Fibroblast of peridontal ligament (primary cell): ENCODE measurements around the gene CXCR6.
A peak's percentile ranks its signal among the peaks of the same experiment; 100 is the strongest.

Source experiments
- DNase-seq: peaks from one replicate; pipeline ENCODE4 v3.0.0-alpha.2; 2010; ENCODE audit errors: extremely low read depth

CXCR6 gene

DNA sequence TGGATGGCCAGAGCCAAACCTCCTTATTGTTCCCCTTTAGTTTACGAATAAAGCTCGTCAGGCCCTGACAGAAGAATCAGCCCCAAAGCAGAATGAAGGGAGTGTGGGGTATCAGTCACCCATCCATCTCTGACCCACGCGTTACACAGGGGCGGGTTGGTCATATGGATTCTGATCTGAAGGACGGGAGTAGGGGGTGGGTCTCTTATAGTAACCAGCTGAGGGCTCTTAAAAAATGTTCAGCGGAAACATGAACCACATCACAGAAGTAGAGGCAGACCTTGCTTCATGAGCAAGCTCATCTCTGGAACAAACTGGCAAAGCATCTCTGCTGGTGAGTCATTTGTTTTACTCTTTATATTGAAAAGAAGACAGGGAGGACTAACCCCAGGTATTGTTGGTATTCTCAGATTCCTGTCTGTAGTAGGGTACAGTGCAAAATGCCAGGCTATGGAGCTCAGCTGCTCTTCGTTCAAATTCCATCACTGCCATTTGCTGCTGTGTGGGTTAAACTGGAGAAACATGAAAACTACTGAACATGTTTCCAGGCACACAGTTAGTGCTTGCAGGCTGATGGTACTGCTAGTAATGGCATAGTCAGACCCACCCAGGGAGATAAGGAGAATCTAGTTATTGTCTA lies at the start of gene CXCR6:
Gene CXCR6, plus strand, starts transcription at position 258 of the 640 bp plus-strand sequence. CDS start 3,018 bp downstream, outside the sequence.
- no peak for DNase-seq

DNA sequence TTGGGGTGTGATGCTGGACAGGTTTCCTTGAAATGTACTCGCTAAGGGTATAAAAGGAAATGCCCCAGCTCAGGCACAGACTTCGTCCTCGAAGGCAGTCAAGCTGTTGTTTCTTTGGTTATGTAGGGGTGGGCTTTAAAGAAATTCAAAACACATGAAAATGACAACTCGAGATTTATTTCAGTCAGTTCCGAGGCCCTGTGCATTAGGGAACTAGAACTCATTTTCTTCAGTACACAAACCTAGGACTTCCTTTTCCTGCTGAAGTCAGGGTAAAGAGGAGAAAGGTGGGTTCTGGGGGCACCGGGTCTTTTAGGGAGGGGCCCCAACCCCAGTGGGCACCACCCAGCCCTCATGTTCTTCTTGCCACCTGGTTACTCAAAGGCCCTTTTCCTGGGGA lies 49.2 kb upstream of the CXCR6 start:
- no peak for DNase-seq

DNA sequence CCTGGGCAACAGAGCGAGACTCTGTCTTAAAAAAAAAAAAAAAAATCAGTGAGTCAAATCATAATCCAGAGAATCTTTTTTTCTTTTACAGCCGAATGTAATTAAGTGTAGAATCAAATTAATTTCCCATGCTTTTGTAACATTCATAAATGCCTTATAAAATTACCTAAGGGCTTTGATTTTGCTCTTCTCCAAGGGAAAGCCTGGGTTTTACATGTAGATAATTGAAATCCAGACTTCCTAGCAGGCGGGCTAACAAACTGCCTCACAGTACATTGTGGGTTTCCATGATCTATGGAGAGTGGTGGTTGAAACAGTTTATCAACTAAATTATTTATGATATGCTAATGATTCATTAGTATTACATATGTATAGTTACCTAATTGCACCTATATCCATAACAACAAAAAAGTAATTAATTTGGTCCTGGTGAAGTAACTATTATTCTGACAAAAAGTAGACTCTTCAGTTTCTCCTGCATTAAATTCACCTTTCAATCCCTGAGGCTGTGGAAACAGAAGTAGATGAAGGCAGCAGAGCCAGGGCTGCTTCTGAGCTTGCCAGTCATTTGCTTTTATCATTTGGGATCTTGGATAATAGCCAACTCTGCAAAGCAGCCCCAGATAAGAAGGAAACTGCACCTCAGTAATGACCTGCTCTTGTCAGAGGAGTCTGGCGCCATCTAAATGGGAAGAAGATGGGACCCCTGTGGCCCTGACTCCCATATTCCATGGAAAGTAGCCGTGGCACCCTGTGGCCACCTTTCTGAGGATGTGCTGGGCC lies 47.4 kb upstream of the CXCR6 start:
- DNase-seq: no peak

DNA sequence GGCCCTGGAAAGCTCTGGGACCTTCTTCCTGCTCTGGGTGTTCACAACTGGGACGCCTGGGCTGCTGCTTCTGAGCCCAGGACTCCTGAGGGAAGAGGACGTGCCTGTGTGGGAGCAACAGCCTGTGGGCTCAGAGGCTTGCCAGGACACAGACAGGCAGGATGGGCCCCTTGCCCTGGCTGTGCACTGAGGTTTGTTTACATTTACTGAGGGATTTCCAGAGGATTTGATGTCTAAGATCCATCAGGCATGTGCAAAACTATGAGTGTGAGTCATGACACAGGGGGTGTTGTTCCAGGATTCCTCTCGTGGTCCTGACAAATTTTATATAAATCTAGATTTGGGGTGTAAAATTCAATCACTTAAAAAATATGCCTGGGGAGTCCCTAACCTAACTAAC lies 46.3 kb upstream of the CXCR6 start:
- peak; percentile 71 for DNase-seq

DNA sequence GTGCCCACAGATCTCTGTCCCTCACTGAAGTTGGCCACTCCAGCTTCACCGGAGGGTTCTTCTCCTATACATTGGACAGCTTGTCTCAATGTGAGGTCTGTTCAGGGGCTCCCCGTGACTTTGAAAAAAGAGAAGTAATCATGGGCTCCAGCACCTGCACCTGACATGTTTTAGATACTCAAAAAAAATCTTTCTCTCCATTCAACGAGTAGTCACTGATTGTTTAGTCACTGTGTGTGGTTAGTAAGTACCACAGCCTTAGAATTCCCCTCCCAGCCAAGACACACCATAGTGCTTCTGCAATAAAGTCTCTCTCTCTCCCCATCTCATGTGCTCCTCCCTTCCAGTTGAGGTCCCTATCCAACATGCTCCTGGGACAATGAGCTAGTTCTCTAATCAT lies 38.3 kb upstream of the CXCR6 start:
- DNase-seq: no peak

DNA sequence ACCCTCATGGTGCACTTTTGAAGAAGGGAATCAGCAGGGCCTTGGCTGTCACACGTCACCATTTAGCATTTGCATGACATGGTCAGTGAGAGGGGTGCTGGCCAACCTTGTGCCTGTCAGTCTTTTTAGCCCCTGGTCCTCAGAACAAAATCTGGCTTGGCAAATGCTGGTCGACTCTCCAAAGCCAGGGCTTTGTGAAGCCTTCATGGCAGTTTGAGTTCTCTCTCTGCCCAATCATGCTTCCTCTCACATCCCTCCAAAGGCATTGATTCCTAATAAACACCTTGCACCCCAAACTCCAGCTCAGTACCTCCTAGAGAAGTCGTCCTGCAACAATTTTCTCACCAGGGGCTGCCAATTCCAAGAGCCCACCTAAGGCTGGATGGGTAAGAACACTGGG lies 37.5 kb upstream of the CXCR6 start:
- no peak for DNase-seq

DNA sequence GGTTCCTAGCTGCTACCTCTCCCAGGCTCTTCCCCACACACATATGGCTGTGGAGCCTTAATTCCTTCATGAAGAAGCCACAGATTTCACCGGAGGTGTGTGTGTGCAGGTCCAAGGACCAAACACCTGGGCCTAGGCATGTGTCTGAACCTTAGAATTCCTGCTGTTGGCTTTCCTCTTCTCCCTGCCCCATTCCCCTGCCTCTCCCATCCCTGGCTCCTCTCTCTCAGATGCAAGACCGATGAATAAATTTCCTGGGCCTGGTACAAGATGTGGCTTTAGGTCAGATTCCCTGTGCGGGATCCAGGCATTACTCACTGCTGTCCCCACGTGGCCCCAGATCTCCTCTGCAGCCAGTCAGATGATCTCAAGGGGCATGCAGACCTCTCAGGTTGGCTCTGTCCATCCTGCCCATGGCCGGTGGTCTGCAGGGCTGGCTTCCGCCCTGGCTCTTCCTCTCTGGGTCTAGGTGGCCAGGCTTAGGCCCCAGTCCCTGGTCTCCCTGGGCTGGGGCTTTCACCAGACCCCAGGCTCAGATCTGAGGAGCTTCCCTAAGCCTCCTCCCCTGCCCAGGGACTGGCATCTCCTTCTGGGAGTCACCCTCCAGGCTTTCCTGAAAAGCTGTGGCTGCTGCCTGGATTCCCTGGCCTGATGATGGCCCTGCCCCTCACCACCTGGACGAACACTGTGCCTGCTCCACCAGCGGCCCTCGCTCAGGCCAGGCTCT lies 36.4 kb upstream of the CXCR6 start:
- DNase-seq: peak; percentile 72

DNA sequence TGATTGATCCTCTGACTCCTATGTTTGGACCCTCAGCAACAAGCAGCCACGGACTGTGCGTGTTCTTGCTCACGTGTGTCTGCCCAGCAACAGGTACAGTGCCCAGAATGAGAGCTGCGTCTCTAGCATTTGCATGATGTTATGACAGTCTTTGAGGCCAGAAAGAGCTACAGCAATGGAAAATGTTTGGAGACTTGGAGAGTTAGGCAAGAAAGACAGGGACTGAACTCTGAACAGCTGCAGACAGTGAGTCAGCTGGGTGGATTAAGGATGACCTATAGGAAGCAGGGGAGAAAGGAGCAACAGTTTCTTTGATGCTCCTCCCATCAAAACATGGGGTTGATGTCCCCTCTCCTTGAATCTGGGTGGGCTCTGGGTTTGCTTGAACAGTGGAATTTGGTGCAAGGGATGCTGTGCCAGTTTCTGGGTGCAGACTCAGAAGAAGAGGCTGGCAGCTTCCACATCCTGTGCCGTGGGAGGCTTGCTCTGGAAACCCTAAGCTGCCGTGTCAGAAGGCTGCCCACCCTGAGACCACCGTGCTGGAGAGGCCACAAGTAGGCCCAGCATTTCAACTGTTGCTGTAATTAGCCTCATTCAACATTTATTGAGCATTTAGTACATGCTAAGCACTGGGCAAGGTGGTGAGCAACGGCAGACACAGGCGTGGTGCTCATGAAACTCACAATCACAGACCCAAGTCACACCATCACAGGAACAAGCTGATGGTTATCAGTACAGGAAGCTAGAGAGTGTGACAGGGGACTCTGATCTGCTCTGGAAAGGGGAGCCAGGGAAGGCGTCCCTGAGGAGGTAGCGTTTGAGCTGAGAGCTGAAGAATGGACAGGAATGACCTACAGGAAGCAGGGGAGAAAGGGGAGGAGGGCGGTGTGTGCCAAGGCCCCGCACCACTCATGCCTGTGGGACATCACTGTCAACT lies 35.2 kb upstream of the CXCR6 start:
- DNase-seq: peak; percentile 67

DNA sequence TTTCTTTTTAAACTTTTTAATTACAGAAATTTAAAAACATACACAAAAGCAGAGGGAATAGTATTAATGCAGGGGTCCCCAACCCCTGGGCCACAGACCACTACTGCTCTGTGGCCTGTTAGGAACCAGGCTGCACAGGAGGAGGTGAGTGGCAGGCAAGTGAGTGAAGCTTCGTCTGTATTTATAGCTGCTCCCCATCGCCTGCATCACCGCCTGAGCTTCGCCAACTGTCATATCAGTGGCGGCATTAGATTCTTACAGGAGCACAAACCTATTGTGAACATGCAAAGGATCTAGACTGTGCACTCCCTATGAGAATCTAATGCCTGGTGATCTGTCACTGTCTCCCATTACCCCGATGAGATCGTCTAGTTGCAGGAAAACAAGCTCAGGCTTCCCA lies 34.5 kb upstream of the CXCR6 start:
- DNase-seq: no peak

DNA sequence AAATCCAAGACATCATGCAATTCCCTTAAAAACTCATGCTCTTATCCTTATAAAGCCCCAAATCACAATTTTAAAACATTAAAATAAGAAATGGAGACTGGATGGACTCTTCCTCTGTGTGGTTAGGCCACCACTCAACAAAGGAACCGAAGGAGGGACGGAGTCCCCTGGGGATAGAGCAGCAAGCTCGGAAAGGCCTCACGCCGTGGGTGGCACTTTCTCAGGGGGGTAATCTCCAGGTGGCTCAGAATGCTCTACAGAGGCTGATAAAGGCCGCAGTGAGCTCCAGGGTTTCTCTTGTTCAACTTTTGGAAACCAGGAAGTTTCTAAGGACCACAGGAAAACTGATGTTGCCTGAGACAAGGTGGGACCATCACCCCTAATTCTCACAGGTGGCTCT lies 33.7 kb upstream of the CXCR6 start:
- no peak for DNase-seq

DNA sequence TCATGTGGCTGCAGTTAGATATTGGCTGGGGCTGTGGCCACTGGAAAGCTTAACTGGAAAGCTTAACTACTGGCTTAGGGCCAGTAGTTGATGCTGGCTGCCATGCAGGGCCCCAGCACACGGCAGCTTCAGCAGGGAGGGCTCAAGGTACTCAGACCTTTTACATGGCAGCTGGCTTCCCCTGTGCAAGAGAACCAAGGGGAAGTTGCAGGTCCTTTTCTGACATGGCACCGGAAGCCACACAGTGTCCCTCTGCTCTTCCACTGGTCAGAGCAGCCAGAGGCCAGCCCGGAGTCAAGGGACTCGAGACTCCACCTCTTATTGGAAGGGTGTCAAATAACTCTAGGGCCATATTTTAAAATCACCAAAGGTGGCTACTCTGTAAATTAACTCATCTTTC lies 32.4 kb upstream of the CXCR6 start:
- no peak for DNase-seq

DNA sequence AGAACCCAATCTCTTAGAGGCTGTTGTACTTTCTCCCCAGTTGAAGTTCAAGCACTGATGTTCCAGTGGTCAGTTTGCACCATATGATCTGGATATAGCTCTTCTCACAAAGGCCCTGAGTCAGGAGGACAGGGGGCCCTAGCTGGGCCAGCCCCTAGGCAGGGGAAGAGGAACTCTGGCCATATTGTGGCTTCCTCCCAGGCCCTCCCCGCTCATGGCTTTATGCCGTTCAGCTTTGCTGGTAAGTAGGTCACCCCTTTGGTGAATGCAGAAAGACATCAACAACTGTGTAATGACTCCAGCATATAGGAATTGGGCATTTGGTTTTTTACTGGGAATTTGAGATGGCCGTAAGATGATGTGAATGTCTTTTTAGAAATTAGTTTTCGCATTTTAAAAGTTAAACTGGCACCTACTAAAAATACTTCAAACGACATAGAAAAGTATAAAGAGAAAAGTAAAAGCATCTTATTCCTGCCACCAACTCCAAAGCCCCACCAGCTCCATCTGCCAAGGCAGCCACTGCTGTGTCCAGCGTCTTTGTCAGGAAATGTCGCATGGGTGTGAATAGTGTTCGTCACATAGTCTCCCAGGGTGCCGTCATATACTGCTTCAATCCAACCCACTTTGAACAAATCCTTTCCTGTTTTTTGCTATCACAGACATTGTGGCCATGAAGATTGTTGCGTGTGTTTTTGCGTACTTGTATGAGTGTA lies 31.6 kb upstream of the CXCR6 start:
- DNase-seq: no peak

DNA sequence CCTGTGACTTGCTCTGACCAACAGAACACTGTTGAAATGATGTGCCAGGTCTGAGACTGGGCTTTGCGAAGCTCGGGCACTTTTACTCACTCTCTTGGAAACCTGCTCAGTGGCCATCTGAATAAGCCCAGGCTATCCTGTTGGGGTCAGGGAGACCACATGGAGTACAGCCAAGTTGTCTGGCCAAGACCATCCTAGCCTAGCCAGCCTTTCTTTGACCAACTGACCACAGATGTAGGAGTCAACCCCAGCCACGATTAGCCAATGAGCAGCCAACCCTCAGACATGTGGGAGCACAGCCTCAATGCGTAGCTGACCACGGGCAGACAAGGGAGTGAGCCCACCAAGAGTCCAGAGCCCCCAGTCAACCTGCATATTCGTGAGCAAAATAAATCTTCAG lies 30.8 kb upstream of the CXCR6 start:
- DNase-seq: no peak

DNA sequence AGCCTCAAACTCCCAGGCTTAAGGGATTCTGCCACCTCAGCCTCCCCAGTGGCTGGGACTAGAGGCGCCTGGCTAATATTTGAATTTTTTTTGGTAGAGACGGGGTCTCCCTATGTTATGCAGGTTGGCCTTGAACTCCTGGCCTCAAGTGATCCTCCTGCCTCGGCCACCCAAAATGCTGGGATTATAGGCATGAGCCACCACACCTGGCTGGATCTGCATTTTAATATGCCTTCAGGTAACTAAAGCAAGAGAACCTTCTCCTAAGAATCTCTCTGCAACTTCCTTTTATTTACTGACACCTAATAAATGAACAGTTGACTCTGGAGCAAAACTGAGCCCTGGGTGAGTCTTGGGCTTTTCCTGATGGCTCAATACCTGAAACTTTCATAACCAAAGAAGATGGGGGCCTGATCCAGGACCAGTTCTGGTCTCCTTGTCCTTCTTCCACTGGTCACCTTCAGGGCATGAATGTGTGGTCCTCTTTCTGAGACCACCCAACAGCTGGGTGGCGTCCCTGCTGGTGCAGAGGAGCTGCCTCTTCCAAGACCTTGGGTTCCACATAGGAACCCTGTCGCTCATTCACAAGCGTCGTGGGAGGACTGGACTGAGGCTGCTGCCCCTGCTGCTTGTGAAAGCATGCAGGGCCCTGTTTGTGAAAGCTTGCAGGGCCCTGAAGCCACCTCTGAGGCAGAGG lies 28.8 kb upstream of the CXCR6 start:
- DNase-seq: no peak

DNA sequence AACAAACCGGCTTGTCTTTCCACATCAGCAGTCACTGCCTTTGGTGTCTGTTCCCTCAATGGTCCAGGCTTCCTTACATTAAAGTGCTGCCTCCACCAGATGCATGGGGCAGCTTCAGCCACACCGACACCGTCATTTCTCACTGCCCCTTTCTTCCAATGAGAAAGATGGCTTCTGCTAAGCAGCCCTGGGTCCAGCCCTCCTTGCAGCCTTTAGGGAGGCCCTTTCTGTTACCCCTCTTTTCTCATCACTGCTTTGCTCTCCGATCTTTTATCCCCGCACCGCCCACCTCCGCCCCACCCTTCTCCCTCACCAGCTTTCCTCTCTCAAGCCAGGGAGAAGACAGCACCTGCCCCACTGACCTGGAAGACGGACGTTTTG lies 28.2 kb upstream of the CXCR6 start:
- no peak for DNase-seq

DNA sequence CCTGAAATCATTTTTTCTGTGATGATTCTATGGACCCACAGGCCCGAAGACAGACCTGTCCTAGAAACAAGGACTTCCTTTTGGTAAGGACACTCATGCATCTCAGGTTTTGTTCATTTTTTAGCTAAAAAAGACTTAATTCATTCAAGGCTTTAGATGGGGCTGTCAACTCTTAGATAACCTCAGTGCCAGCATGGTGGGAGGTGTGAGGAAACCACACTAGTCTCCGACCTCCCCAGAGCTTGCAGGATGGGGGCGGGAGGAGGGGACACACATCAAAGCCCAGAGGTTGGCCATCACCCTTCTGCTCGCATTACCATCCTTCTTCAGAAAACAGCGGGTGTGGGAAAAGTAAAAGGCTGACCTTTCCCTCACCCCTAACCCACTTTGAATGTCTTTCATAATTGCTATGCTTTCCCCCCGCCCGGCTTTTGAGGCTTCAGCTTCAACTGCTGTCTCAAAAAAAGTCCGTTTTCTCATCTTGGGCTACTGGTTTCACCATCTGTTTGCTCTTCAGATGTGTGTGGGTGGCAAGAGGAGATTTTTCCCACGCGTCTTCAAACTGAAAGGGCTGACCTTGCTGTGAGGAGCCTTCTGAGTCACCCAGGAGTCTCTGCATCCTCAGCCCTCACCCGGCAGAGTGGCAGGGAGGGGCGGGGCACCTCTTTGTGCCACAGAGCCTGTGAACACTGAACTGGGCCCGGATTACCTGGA lies 27.6 kb upstream of the CXCR6 start:
- peak; percentile 77 for DNase-seq

DNA sequence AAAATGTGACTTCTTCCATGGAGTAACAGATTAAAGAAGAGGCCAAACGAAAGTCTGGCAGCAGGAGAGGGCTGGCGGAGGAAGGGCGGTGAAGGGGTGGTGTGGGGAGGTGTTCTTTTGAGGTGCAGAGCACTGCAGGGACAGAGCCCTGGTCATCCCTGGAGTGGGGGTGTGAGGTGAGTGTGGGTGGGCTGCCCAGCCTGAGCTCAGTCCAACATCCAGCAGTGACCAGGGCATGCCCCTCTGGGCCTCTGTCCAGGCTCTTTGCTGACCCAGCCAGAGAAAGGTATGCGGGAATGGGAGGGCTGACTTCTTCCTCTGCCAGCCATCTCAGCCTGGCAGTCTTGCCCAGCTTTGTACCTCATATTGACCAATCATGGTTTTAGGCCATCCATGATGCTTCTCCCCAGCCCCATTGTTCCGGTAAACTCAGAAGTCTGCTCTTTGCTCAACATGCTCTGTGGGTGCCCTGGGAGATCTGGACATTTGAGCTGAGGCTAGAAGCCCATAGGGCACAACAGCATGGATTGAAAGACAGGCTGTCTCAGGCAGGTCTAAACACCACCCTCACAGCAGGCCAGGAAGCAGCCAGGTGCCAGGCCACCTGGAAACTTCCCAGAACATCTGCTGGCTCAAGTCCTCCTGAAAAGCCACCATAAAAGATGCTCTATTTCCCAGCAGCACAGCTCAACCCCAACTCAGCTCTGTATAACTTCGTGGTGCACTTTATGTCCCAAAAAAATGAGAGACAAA lies 25.9 kb upstream of the CXCR6 start:
- DNase-seq: no peak

DNA sequence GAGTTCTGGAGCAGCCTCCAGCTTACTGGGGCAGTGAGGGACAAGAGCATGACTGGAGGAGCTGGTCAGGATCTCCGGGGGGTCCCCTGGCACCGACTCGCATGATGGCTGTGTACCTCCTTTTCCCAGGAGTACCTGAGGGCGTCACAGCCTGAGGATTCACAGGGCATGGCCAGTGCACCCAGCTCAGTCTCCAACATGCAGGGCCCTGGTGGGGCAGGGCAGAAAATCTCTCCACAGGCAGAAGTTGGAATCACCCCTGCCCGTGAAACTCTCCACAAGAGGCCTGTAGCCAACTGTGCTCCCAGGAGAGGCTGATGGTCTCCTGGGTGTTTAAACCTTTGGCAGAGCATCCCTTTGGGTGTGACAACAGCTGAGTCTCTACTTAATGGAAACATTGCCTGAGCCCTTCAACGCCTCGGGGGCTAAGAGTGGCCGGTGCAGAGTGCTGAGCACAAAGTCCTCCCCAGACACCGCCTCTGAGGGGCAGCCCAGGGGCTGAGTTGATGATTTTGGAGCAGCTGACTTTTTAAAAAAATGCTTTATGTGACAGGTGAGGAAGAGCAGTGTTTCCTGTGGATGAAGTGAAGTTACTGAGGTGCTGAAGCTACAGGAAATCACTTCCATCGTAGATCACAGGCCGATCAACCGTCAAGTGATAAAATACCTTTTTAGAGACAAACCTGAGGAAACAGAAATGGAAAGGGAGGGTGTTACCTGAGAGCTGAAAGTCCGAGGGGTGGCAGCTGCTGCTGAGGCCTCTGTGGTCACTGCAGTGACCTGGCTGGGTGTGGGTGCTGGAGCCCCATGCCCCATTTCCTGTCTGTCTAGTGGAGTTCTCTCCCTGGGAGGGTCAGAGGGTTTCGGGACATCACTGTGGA lies 21.9 kb upstream of the CXCR6 start:
- DNase-seq: no peak
